T-cell (primary cell): ENCODE measurements around the gene MLLT3. TPM values are rescaled to one million over a fixed set of nuclear protein-coding genes. Genes with fewer than 3 reads are reported as not detected.

Experiments used
- ATAC-seq, 4 experiments: fragments of 200-7000 bp in 3 of 4; fragments of 150-1000 bp in 1 of 4; cut with Tn5 transposase; replicated peaks in 1 of 4; 1 replicate in 3 of 4; 2 replicates in 1 of 4; pipeline ENCODE4 v1.10.0; 2021; ENCODE audit warnings: moderate library complexity in 3 of 4, mild to moderate bottlenecking in 2 of 4, moderate number of reproducible peaks in 1 of 4
- CTCF ChIA-PET, 2 donors: fragments of 300-600 bp; sonication (Branson Sonifier 250); formaldehyde crosslinking; loops; one replicate each; lab custom pipeline; 2022; ENCODE audit warnings: antibody characterized with exemption in 2 of 2; lab: Charles Lee
- POLR2A ChIA-PET, 2 donors: fragments of 300-600 bp; sonication (Branson Sonifier 250); formaldehyde crosslinking; loops; one replicate each; lab custom pipeline; 2022; ENCODE audit warnings: antibody characterized with exemption in 2 of 2; lab: Charles Lee
- DNase-seq, 35 experiments: peaks; one replicate each; pipeline versions ENCODE4 v3.0.0 to v3.0.0-alpha.2; 2013 to 2023
- H3K27ac ChIP-seq: one replicate; pipeline ENCODE4 v1.5.1; 2013; ENCODE audit warnings: low read length
- H3K27me3 ChIP-seq, 2 experiments: replicated peaks in 1 of 2; 1 replicate in 1 of 2; 2 replicates in 1 of 2; pipeline versions ENCODE4 v1.6.1 to v1.7.0; 2013; ENCODE audit warnings: low read length in 1 of 2, mixed read lengths in 1 of 2; ENCODE audit not compliant: control insufficient read depth in 2 of 2, insufficient read depth in 2 of 2; ENCODE audit errors: extremely low read depth in 1 of 2
- H3K36me3 ChIP-seq, 2 donors: 1 replicate in 1 of 2; 2 replicates in 1 of 2; pipeline versions ENCODE4 v1.6.1 to v1.7.0; 2013; ENCODE audit warnings: low read length in 1 of 2; ENCODE audit not compliant: control insufficient read depth in 2 of 2, insufficient read depth in 1 of 2; ENCODE audit errors: extremely low read depth in 1 of 2
- H3K4me1 ChIP-seq, 2 experiments: 1 replicate in 1 of 2; 2 replicates in 1 of 2; pipeline versions ENCODE4 v1.6.1 to v1.7.0; 2013; ENCODE audit warnings: low read length in 2 of 2, mixed read lengths in 1 of 2; ENCODE audit not compliant: insufficient read depth in 2 of 2, control insufficient read depth in 1 of 2; ENCODE audit errors: extremely low read depth in 1 of 2
- H3K4me3 ChIP-seq, 2 donors: 1 replicate in 1 of 2; 2 replicates in 1 of 2; pipeline versions ENCODE4 v1.5.1 to v1.7.0; 2013; ENCODE audit warnings: mild to moderate bottlenecking in 2 of 2, low read length in 1 of 2, moderate library complexity in 1 of 2; ENCODE audit not compliant: control insufficient read depth in 1 of 2; ENCODE audit errors: extremely low read depth in 1 of 2
- H3K9me3 ChIP-seq: 2 replicates; pipeline ENCODE4 v1.7.0; 2013
- H3K27ac Mint-ChIP-seq, 2 donors: one replicate each; pipeline ENCODE4 v1.8.0; 2020 to 2021; ENCODE audit warnings: mild to moderate bottlenecking in 2 of 2, mixed read lengths in 2 of 2
- H3K27me3 Mint-ChIP-seq, 2 donors: one replicate each; pipeline ENCODE4 v1.8.0; 2021 to 2022; ENCODE audit warnings: mixed read lengths in 2 of 2
- H3K36me3 Mint-ChIP-seq: one replicate; pipeline ENCODE4 v1.8.0; 2021; ENCODE audit warnings: mixed read lengths
- H3K4me1 Mint-ChIP-seq, 3 donors: one replicate each; pipeline ENCODE4 v1.8.0; 2020 to 2022; ENCODE audit warnings: mixed read lengths in 3 of 3, mild to moderate bottlenecking in 1 of 3
- H3K4me3 Mint-ChIP-seq, 3 donors: one replicate each; pipeline ENCODE4 v1.8.0; 2020 to 2022; ENCODE audit warnings: mild to moderate bottlenecking in 3 of 3, mixed read lengths in 3 of 3, moderate library complexity in 3 of 3
- H3K9me3 Mint-ChIP-seq, 3 donors: one replicate each; pipeline ENCODE4 v1.8.0; 2020 to 2022; ENCODE audit warnings: mixed read lengths in 3 of 3
- WGBS: methylation state at CpG from one replicate; pipeline ENCODE4 v1.1.5; 2013; ENCODE audit warnings: missing lambda C conversion rate; ENCODE audit not compliant: insufficient coverage; 5-methylcytosine and 5-hydroxymethylcytosine counted together
- total RNA-seq, 35 experiments: library from RNA in 6 of 35; stranded (reverse) in 6 of 35; fragments of 120-200 nt in 1 of 35; gene quantifications; one replicate each; pipeline versions ENCODE4 v1.2.1 to v1.2.4 and lab custom pipeline; 2013 to 2026

Gene MLLT3
- total RNA-seq, 5 donors from 2014 or later (not counting 1 experiment from before 2014, with no cell fraction given): 51.8 to 96.6 (median 58.9) TPM

- Histone ChIP-seq H3K9me3 (no peaks in the 10 kb centered on the region), H3K4me1 (peaks cover under 1 to 10% of the 10 kb centered on the region in 2 experiments), H3K27me3 (no peaks in the 10 kb centered on the region), H3K27ac (no peak overlapping the region), H3K4me3 (no peak overlapping the region), H3K36me3 (no peaks in the 10 kb centered on the region)
- no peak overlapping the region for H3K27ac Mint-ChIP-seq
- H3K4me3 Mint-ChIP-seq: no peak overlapping the region
- ATAC-seq (no peak), DNase-seq (no peak)
- ChIA-PET CTCF (no interaction called here), POLR2A (interaction anchor here in 1 of 2 donors (0.6 kb wide), 1 partner anchor 31 kb away, joined by 3 read pairs; no protein-coding TSS in a partner anchor)
- WGBS: no CpG with 5 or more reads among the region's 2 CpGs
- H3K9me3 Mint-ChIP-seq: peaks cover 0 to 2% (median 0%) of the 10 kb centered on the region in 3 donors
- H3K27me3 Mint-ChIP-seq: no peaks in the 10 kb centered on the region
- H3K36me3 Mint-ChIP-seq: peaks cover 1% of the 10 kb centered on the region
- H3K4me1 Mint-ChIP-seq: peaks cover 68 to 82% (median 75%) of the 10 kb centered on the region in 3 donors
These were observed 158.5 kb downstream of the MLLT3 start for GRCh38 chr9:20463823-20464222.

GRCh38 chr9:20462410-20462809 lies 159.9 kb downstream of the MLLT3 start:
- H3K4me1 Mint-ChIP-seq: peaks cover 74 to 81% (median 77%) of the 10 kb centered on the region in 3 donors
- H3K27ac Mint-ChIP-seq: no peak overlapping the region

GRCh38 chr9:20447291-20447690 lies 175.0 kb downstream of the MLLT3 start:
- H3K27me3 Mint-ChIP-seq: no peaks in the 10 kb centered on the region
- POLR2A ChIA-PET: no interaction called here

More at GRCh38 chr9:20462410-20462809, 159.9 kb downstream of the MLLT3 start:
- Histone ChIP-seq H3K27me3 (no peaks in the 10 kb centered on the region), H3K4me1 (peaks cover 5 to 15% of the 10 kb centered on the region in 2 experiments), H3K4me3 (no peak overlapping the region), H3K9me3 (no peaks in the 10 kb centered on the region), H3K27ac (no peak overlapping the region), H3K36me3 (peaks cover 0 to 2% of the 10 kb centered on the region in 2 donors)
- CTCF ChIA-PET: no interaction called here
- no peaks in the 10 kb centered on the region for H3K27me3 Mint-ChIP-seq
- ATAC-seq: no peak
- POLR2A ChIA-PET: no interaction called here
- no peaks in the 10 kb centered on the region for H3K9me3 Mint-ChIP-seq
- WGBS: 100% methylated on average over 2 of the region's 3 CpGs
- H3K4me3 Mint-ChIP-seq: no peak overlapping the region
- peaks cover 7% of the 10 kb centered on the region for H3K36me3 Mint-ChIP-seq
- no peak for DNase-seq

GRCh38 chr9:20446248-20446647 lies 176.1 kb downstream of the MLLT3 start:
- Mint-ChIP-seq H3K4me3 (no peak overlapping the region), H3K27ac (no peak overlapping the region), H3K9me3 (no peaks in the 10 kb centered on the region), H3K27me3 (no peaks in the 10 kb centered on the region), H3K4me1 (peaks cover 40 to 51% (median 43%) of the 10 kb centered on the region in 3 donors), H3K36me3 (peaks cover 14% of the 10 kb centered on the region)
- ATAC-seq: no peak
- Histone ChIP-seq H3K4me3 (no peak overlapping the region), H3K27me3 (no peaks in the 10 kb centered on the region), H3K9me3 (no peaks in the 10 kb centered on the region), H3K4me1 (peaks cover 0 to 10% of the 10 kb centered on the region in 2 experiments), H3K27ac (no peak overlapping the region), H3K36me3 (peaks cover 0 to 7% of the 10 kb centered on the region in 2 donors)
- POLR2A ChIA-PET: no interaction called here
- WGBS: no CpG with 5 or more reads among the region's 5 CpGs
- CTCF ChIA-PET: no interaction called here
- no peak for DNase-seq

More at GRCh38 chr9:20447291-20447690, 175.0 kb downstream of the MLLT3 start:
- Mint-ChIP-seq H3K36me3 (peaks cover 20% of the 10 kb centered on the region), H3K27ac (no peak overlapping the region), H3K9me3 (no peaks in the 10 kb centered on the region), H3K4me1 (peaks cover 38 to 48% (median 43%) of the 10 kb centered on the region in 3 donors), H3K4me3 (no peak overlapping the region)
- Histone ChIP-seq H3K27me3 (no peaks in the 10 kb centered on the region), H3K27ac (no peak overlapping the region), H3K9me3 (no peaks in the 10 kb centered on the region), H3K4me1 (peaks cover 0 to 3% of the 10 kb centered on the region in 2 experiments), H3K4me3 (no peak overlapping the region), H3K36me3 (peaks cover 0 to 7% of the 10 kb centered on the region in 2 donors)
- ATAC-seq (no peak), DNase-seq (no peak)
- CTCF ChIA-PET: no interaction called here

GRCh38 chr9:20442461-20443319 lies 179.6 kb downstream of the MLLT3 start:
- Mint-ChIP-seq H3K4me1 (peaks cover 58 to 70% (median 65%) of the 10 kb centered on the region in 3 donors), H3K36me3 (peaks cover 35% of the 10 kb centered on the region), H3K27ac (peak overlapping the region in 1 of 2 donors; percentile 49), H3K27me3 (no peaks in the 10 kb centered on the region), H3K9me3 (no peaks in the 10 kb centered on the region), H3K4me3 (peak overlapping the region in 1 of 3 donors; percentile 54)
- no peaks in the 10 kb centered on the region for H3K27me3 ChIP-seq
- POLR2A ChIA-PET: no interaction called here
- ATAC-seq: no peak
- no peak overlapping the region for H3K4me3 ChIP-seq
- H3K36me3 ChIP-seq: peaks cover 0 to 6% of the 10 kb centered on the region in 2 donors
- CTCF ChIA-PET: no interaction called here
- DNase-seq: no peak
- 86% methylated on average over 2 of the region's 3 CpGs for WGBS
- peaks cover 0 to 14% of the 10 kb centered on the region in 2 experiments for H3K4me1 ChIP-seq
- no peak overlapping the region for H3K27ac ChIP-seq
- no peaks in the 10 kb centered on the region for H3K9me3 ChIP-seq

- Mint-ChIP-seq H3K4me1 (peaks cover 61 to 72% (median 66%) of the 10 kb centered on the region in 3 donors), H3K4me3 (peak overlapping the region in 1 of 3 donors; percentile 54), H3K36me3 (peaks cover 31% of the 10 kb centered on the region), H3K27ac (no peak overlapping the region), H3K9me3 (no peaks in the 10 kb centered on the region), H3K27me3 (no peaks in the 10 kb centered on the region)
- H3K36me3 ChIP-seq: peaks cover 0 to 6% of the 10 kb centered on the region in 2 donors
- no peak overlapping the region for H3K27ac ChIP-seq
- H3K4me1 ChIP-seq: peaks cover 0 to 14% of the 10 kb centered on the region in 2 experiments
- no peak overlapping the region for H3K4me3 ChIP-seq
- ATAC-seq (no peak), DNase-seq (no peak)
- no peaks in the 10 kb centered on the region for H3K9me3 ChIP-seq
- ChIA-PET CTCF (no interaction called here), POLR2A (no interaction called here)
- H3K27me3 ChIP-seq: no peaks in the 10 kb centered on the region
- WGBS: no CpG with 5 or more reads among the region's 4 CpGs
These were observed 180.4 kb downstream of the MLLT3 start for GRCh38 chr9:20441711-20442423.
